ENCODE data around the gene IL34. TPM values are rescaled to one million over a fixed set of nuclear protein-coding genes. Genes with fewer than 3 reads are reported as not detected.

Gene IL34
- total RNA-seq, 1 donor from 2014 or later = 0.47 TPM

- Mint-ChIP-seq H3K4me1 (peaks cover 12% of the 10 kb centered on the region), H3K4me3 (no peak overlapping the region), H3K9me3 (no peaks in the 10 kb centered on the region), H3K36me3 (ENCODE audit: low read depth) (peaks cover 3% of the 10 kb centered on the region), H3K27ac (ENCODE audit: unreplicated experiment) (no peak overlapping the region), H3K27me3 (ENCODE audit: low read depth) (no peaks in the 10 kb centered on the region)
- no peak for DNase-seq (ENCODE audit: low read depth, low spot score)
- TF ChIP-seq CTCF (conservative IDR thresholded peaks at IDR 0.05) = no peak
Measured at GRCh38 chr16:70678121-70678897, 31.9 kb downstream of the IL34 start.

GRCh38 chr16:70678898-70679670 lies 32.7 kb downstream of the IL34 start:
- H3K4me3 Mint-ChIP-seq = no peak overlapping the region
- TF ChIP-seq CTCF (conservative IDR thresholded peaks at IDR 0.05) = no peak
- no peaks in the 10 kb centered on the region for H3K9me3 Mint-ChIP-seq
- peaks cover 16% of the 10 kb centered on the region for H3K4me1 Mint-ChIP-seq
- DNase-seq (ENCODE audit: low read depth, low spot score) = no peak
- H3K27ac Mint-ChIP-seq (ENCODE audit: unreplicated experiment) = no peak overlapping the region
- H3K27me3 Mint-ChIP-seq (ENCODE audit: low read depth) = no peaks in the 10 kb centered on the region
- H3K36me3 Mint-ChIP-seq (ENCODE audit: low read depth) = peaks cover 3% of the 10 kb centered on the region

- no peak for DNase-seq (ENCODE audit: low read depth, low spot score)
- Mint-ChIP-seq H3K36me3 (ENCODE audit: low read depth) (peaks cover 3% of the 10 kb centered on the region), H3K4me1 (peaks cover 17% of the 10 kb centered on the region), H3K4me3 (no peak overlapping the region), H3K9me3 (no peaks in the 10 kb centered on the region), H3K27ac (ENCODE audit: unreplicated experiment) (no peak overlapping the region), H3K27me3 (ENCODE audit: low read depth) (no peaks in the 10 kb centered on the region)
- TF ChIP-seq CTCF (conservative IDR thresholded peaks at IDR 0.05) = peak; percentile 64
Measured at GRCh38 chr16:70679671-70680494, 33.5 kb downstream of the IL34 start.

GRCh38 chr16:70680495-70681381 lies 34.4 kb downstream of the IL34 start:
- no peaks in the 10 kb centered on the region for H3K27me3 Mint-ChIP-seq (ENCODE audit: low read depth)
- H3K9me3 Mint-ChIP-seq = no peaks in the 10 kb centered on the region
- H3K27ac Mint-ChIP-seq (ENCODE audit: unreplicated experiment) = peak overlapping the region; percentile 78
- DNase-seq (ENCODE audit: low read depth, low spot score) = no peak
- no peak for TF ChIP-seq CTCF (conservative IDR thresholded peaks at IDR 0.05)
- H3K4me1 Mint-ChIP-seq = peaks cover 17% of the 10 kb centered on the region
- peaks cover under 1% of the 10 kb centered on the region for H3K36me3 Mint-ChIP-seq (ENCODE audit: low read depth)
- peak overlapping the region; percentile 75 for H3K4me3 Mint-ChIP-seq

Data from neural crest cell (in vitro differentiated cells).